Ascending aorta (tissue), 2 donors: ENCODE measurements around the gene RBM20. TPM values are rescaled to one million over a fixed set of nuclear protein-coding genes. Genes with fewer than 3 reads are reported as not detected.

Source experiments
- DNase-seq, 2 donors: peaks; one replicate each; pipeline ENCODE4 v3.0.0-alpha.2; 2019; ENCODE audit warnings: low spot score in 2 of 2
- H3K27ac ChIP-seq, 2 donors: fragments of 200-600 bp; sonication (generic); one replicate each; pipeline ENCODE4 v1.5.1; 2016 to 2017; ENCODE audit warnings: mild to moderate bottlenecking in 1 of 2
- H3K27me3 ChIP-seq: fragments of 200-600 bp; sonication (generic); one replicate; pipeline ENCODE4 v1.5.1; 2017
- H3K36me3 ChIP-seq, 2 donors: fragments of 200-600 bp; sonication (generic); one replicate each; pipeline ENCODE4 v1.5.1; 2016
- H3K4me1 ChIP-seq, 2 donors: fragments of 200-600 bp; sonication (generic); one replicate each; pipeline ENCODE4 v1.5.1; 2016 to 2017; ENCODE audit warnings: mild to moderate bottlenecking in 1 of 2
- H3K4me3 ChIP-seq, 2 donors: fragments of 200-600 bp; sonication (generic); one replicate each; pipeline ENCODE4 v1.5.1; 2016 to 2017; ENCODE audit warnings: mild to moderate bottlenecking in 1 of 2
- H3K9me3 ChIP-seq, 2 donors: fragments of 200-600 bp; sonication (generic); one replicate each; pipeline ENCODE4 v1.5.1; 2016
- CTCF ChIP-seq, 3 experiments: fragments of 200-600 bp in 2 of 3; fragments of 450-650 bp in 1 of 3; sonication (generic) in 2 of 3; IDR thresholded peaks; one replicate each; pipeline ENCODE4 v1.5.1; 2016 to 2019; ENCODE audit warnings: antibody characterized with exemption in 3 of 3, mild to moderate bottlenecking in 1 of 3, moderate library complexity in 1 of 3
- intact Hi-C: fragments of 100-400 bp; cut with DNase I; formaldehyde crosslinking; loops from one replicate; pipeline ENCODE4 v1.15.1; 2023
- total RNA-seq: library from RNA; depleted of rRNA; stranded (reverse); fragments of >200 nt; gene quantifications from one replicate; pipeline ENCODE4 v1.1.0, GENCODE V29; 2016

Gene RBM20
- total RNA-seq, 1 donor from 2014 or later = 4.8 TPM

GRCh38 chr10:110742801-110743200 lies 98.7 kb downstream of the RBM20 start:
- no peak for DNase-seq
- intact Hi-C loops = no loop called here

GRCh38 chr10:110744782-110745181 lies 100.6 kb downstream of the RBM20 start:
- DNase-seq = no peak
- Histone ChIP-seq H3K36me3 (no peaks in the 10 kb centered on the region), H3K4me3 (no peak overlapping the region), H3K27me3 (no peaks in the 10 kb centered on the region), H3K4me1 (peaks cover 0 to 4% of the 10 kb centered on the region in 2 donors), H3K9me3 (no peaks in the 10 kb centered on the region), H3K27ac (no peak overlapping the region)
- TF ChIP-seq CTCF (IDR thresholded peaks at IDR 0.05) = no peak
- intact Hi-C loops = loop anchor here (5.0 kb wide), 2 partner anchors 58 to 128 kb away; partner anchors contain the start of gene PDCD4

More at GRCh38 chr10:110742801-110743200, 98.7 kb downstream of the RBM20 start:
- Histone ChIP-seq H3K27me3 (no peaks in the 10 kb centered on the region), H3K36me3 (no peaks in the 10 kb centered on the region), H3K4me3 (no peak overlapping the region), H3K4me1 (peaks cover 0 to 16% of the 10 kb centered on the region in 2 donors), H3K27ac (no peak overlapping the region), H3K9me3 (no peaks in the 10 kb centered on the region)
- no peak for TF ChIP-seq CTCF (IDR thresholded peaks at IDR 0.05)

- intact Hi-C loops = loop anchor here (1.0 to 5.0 kb wide), 3 partner anchors 56 to 147 kb away; partner anchors contain the start of gene PDCD4
- H3K36me3 ChIP-seq = no peaks in the 10 kb centered on the region
- no peak overlapping the region for H3K27ac ChIP-seq
- H3K4me1 ChIP-seq = peaks cover 0 to 3% of the 10 kb centered on the region in 2 donors
- peak in 1 of 2 donors; percentile 81 for DNase-seq
- H3K9me3 ChIP-seq = no peaks in the 10 kb centered on the region
- no peak overlapping the region for H3K4me3 ChIP-seq
- peak; percentile 78 to 85 (median 79) for TF ChIP-seq CTCF (IDR thresholded peaks at IDR 0.05)
- H3K27me3 ChIP-seq = no peaks in the 10 kb centered on the region
These were observed 102.2 kb downstream of the RBM20 start for GRCh38 chr10:110746254-110746826.

GRCh38 chr10:110746969-110747608 lies 103.0 kb downstream of the RBM20 start:
- Histone ChIP-seq H3K4me1 (peaks cover 0 to 3% of the 10 kb centered on the region in 2 donors), H3K27ac (peak overlapping the region; percentile 61 to 68), H3K9me3 (no peaks in the 10 kb centered on the region), H3K4me3 (peak overlapping the region in 1 of 2 donors; percentile 11), H3K36me3 (no peaks in the 10 kb centered on the region), H3K27me3 (no peaks in the 10 kb centered on the region)
- intact Hi-C loops = loop anchor here (1.0 to 5.0 kb wide), 3 partner anchors 55 to 146 kb away; partner anchors contain the start of gene PDCD4
- DNase-seq = no peak
- TF ChIP-seq CTCF (IDR thresholded peaks at IDR 0.05) = no peak

DNA sequence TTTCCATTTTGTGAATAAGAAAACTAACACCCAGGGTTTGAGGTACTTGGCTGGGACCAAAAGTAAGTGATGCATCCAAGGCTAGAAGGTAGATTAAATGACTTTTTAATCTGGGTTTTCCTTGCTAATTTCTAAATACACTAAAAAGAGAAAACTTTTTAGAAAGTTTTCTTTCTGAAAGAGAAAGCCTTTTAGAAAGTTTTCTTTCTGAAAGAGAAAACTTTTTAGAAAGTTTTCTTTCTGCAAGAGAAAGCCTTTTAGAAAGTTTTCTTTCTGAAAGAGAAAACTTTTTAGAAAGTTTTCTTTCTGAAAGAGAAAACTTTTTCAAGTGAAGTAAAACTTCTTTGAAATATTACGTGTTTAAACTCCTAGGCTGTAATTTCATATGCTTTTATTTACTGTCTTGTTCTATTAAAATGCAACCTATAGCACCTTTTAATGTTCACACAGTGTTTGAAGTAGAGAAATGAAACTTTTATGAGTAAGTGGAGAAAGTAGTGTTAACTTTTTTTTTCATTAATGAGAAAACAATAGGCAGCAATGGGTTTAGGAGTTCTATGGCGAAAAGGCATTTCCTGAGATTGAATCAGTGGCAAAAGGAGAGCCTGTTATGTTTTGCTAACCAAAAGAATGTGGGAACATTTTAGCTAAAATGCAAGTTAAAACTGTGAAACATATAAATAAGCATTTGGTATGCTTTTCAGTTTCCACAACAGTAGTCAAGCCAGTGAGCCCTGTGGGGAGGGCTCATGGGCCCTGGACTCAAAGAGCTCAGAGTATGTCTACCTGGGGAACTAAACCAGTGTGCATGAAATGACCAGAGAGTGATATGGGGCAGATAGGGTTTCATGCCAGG lies 103.7 kb downstream of the RBM20 start:
- no peaks in the 10 kb centered on the region for H3K36me3 ChIP-seq
- peak overlapping the region in 1 of 2 donors; percentile 11 for H3K4me3 ChIP-seq
- peak overlapping the region; percentile 61 to 68 for H3K27ac ChIP-seq
- H3K9me3 ChIP-seq = no peaks in the 10 kb centered on the region
- peaks cover 0 to 3% of the 10 kb centered on the region in 2 donors for H3K4me1 ChIP-seq
- TF ChIP-seq CTCF (IDR thresholded peaks at IDR 0.05) = no peak
- no peaks in the 10 kb centered on the region for H3K27me3 ChIP-seq
- DNase-seq = no peak
- intact Hi-C loops = loop anchor here (5.0 kb wide), 2 partner anchors 54 to 124 kb away; partner anchors contain the start of gene PDCD4
